ENCODE results near the gene MARCHF10.

GRCh38 chr17:62854098-62854680, 46.1 kb upstream of the MARCHF10 start:
- TF ChIP-seq CTCF (conservative IDR thresholded peaks at IDR 0.05 in 1 of 2, IDR thresholded peaks at IDR 0.05 in 1 of 2; ENCODE audit: low read depth in 1 of 2, low read length in 2 of 2) (no peak), EZH2 (IDR thresholded peaks at IDR 0.05; ENCODE audit: low read length, missing control alignments) (no peak)

Measured in fibroblast of lung (primary cell).